GM18867 (cell line): ENCODE data around the gene PLCL1.

Experiments used
- ATAC-seq: cut with Tn5 transposase; IDR thresholded peaks from one replicate; pipeline ENCODE4 v1.9.1; 2021; ENCODE audit warnings: mild to moderate bottlenecking, moderate library complexity; ENCODE audit not compliant: unreplicated experiment

The PLCL1 gene

GRCh38 chr2:197924483-197924882 is 120.1 kb downstream of the PLCL1 start:
- ATAC-seq, result no peak

- no peak for ATAC-seq
Observed at GRCh38 chr2:197925204-197925603, 120.8 kb downstream of the PLCL1 start.

GRCh38 chr2:197925976-197926375 is 121.6 kb downstream of the PLCL1 start:
- no peak for ATAC-seq

- ATAC-seq, result no peak
Observed at GRCh38 chr2:197926673-197927072, 122.3 kb downstream of the PLCL1 start.

- ATAC-seq, result no peak
Observed at GRCh38 chr2:197927994-197928393, 123.6 kb downstream of the PLCL1 start.

GRCh38 chr2:197929008-197929885 is 124.9 kb downstream of the PLCL1 start:
- ATAC-seq, result no peak

GRCh38 chr2:197929886-197930227 is 125.5 kb downstream of the PLCL1 start:
- ATAC-seq, result no peak

- ATAC-seq, result no peak
Observed at GRCh38 chr2:197930570-197931278, 126.3 kb downstream of the PLCL1 start.

GRCh38 chr2:197931661-197932312 is 127.4 kb downstream of the PLCL1 start:
- no peak for ATAC-seq

- ATAC-seq, result no peak
Observed at GRCh38 chr2:197932374-197932773, 128.0 kb downstream of the PLCL1 start.

- no peak for ATAC-seq
Observed at GRCh38 chr2:197934261-197934933, 130.0 kb downstream of the PLCL1 start.

GRCh38 chr2:197934934-197935289 is 130.5 kb downstream of the PLCL1 start:
- ATAC-seq, result peak; percentile 35

GRCh38 chr2:197937814-197938213 is 133.4 kb downstream of the PLCL1 start:
- no peak for ATAC-seq

GRCh38 chr2:197938555-197938954 is 134.2 kb downstream of the PLCL1 start:
- ATAC-seq, result no peak

GRCh38 chr2:197939787-197940186 is 135.4 kb downstream of the PLCL1 start:
- ATAC-seq, result no peak

GRCh38 chr2:197940382-197940781 is 136.0 kb downstream of the PLCL1 start:
- no peak for ATAC-seq

- no peak for ATAC-seq
Observed at GRCh38 chr2:197941715-197942114, 137.3 kb downstream of the PLCL1 start.

- ATAC-seq, result no peak
Observed at GRCh38 chr2:197943731-197944130, 139.3 kb downstream of the PLCL1 start.

GRCh38 chr2:197944416-197945096 is 140.2 kb downstream of the PLCL1 start:
- no peak for ATAC-seq

- no peak for ATAC-seq
Observed at GRCh38 chr2:197946562-197946961, 142.2 kb downstream of the PLCL1 start.
